WTC11 (cell line): ENCODE results near the gene RSU1. TPM values are rescaled to one million over a fixed set of nuclear protein-coding genes. Genes with fewer than 3 reads are reported as not detected.

Source experiments
- ATAC-seq: fragments of 200-7000 bp; cut with Tn5 transposase; 2 replicates; pipeline ENCODE4 v1.10.0; 2021; ENCODE audit warnings: mild to moderate bottlenecking, moderate library complexity
- CTCF ChIA-PET: fragments of 300-600 bp; sonication (Branson Sonifier 250); formaldehyde crosslinking; loops from one replicate; lab custom pipeline; 2021; ENCODE audit warnings: antibody characterized with exemption; lab: Charles Lee
- POLR2A ChIA-PET: fragments of 350-600 bp; sonication (Branson Sonifier 250); formaldehyde crosslinking; loops from one replicate; lab custom pipeline; 2021; ENCODE audit warnings: antibody characterized with exemption; lab: Charles Lee
- DNase-seq: peaks from one replicate; pipeline ENCODE4 v3.0.0; 2021; ENCODE audit warnings: low spot score
- H3K27ac Mint-ChIP-seq: 2 replicates; pipeline ENCODE4 v1.8.0; 2021; ENCODE audit warnings: mixed read lengths
- H3K27me3 Mint-ChIP-seq: 2 replicates; pipeline ENCODE4 v1.8.0; 2021; ENCODE audit warnings: low read depth, mild to moderate bottlenecking, moderate library complexity, mixed read lengths
- H3K36me3 Mint-ChIP-seq: 2 replicates; pipeline ENCODE4 v1.8.0; 2021; ENCODE audit warnings: mixed read lengths
- H3K4me1 Mint-ChIP-seq: 2 replicates; pipeline ENCODE4 v1.8.0; 2022; ENCODE audit warnings: mixed read lengths
- H3K4me3 Mint-ChIP-seq: 2 replicates; pipeline ENCODE4 v1.8.0; 2021; ENCODE audit warnings: mild to moderate bottlenecking, moderate library complexity, mixed read lengths
- H3K9me3 Mint-ChIP-seq: 2 replicates; pipeline ENCODE4 v1.8.0; 2021; ENCODE audit warnings: mixed read lengths
- ATF6 ChIP-seq: sonication (generic); formaldehyde crosslinking; IDR thresholded peaks from 2 replicates; pipeline ENCODE4 v1.8.1; 2023; ENCODE audit warnings: mild to moderate bottlenecking, missing genetic modification reagents
- CDX4 ChIP-seq: fragments of 250-450 bp; sonication (Bioruptor Pico); IDR thresholded peaks from 2 replicates; pipeline ENCODE4 v1.9.0; 2021; ENCODE audit warnings: moderate library complexity, mild to moderate bottlenecking, inconsistent platforms, borderline replicate concordance
- E2F4 ChIP-seq: sonication (generic); formaldehyde crosslinking; IDR thresholded peaks from 2 replicates; pipeline ENCODE4 v1.8.1; 2022; ENCODE audit warnings: low read depth, mild to moderate bottlenecking, moderate library complexity, missing genetic modification reagents, borderline replicate concordance
- ETV6 ChIP-seq: sonication (generic); formaldehyde crosslinking; IDR thresholded peaks from 2 replicates; pipeline ENCODE4 v1.8.1; 2022; ENCODE audit warnings: mild to moderate bottlenecking, missing genetic modification reagents
- GRHL2 ChIP-seq: fragments of 250-450 bp; sonication (Bioruptor Pico); IDR thresholded peaks from 2 replicates; pipeline ENCODE4 v1.8.0; 2022; ENCODE audit warnings: mild to moderate bottlenecking, moderate library complexity; ENCODE audit not compliant: insufficient replicate concordance, severe bottlenecking
- HMGA2 ChIP-seq: fragments of 250-450 bp; sonication (Bioruptor Pico); IDR thresholded peaks from 2 replicates; pipeline ENCODE4 v1.4.0; 2021; ENCODE audit warnings: mild to moderate bottlenecking, moderate library complexity
- IRF2 ChIP-seq: sonication (generic); formaldehyde crosslinking; IDR thresholded peaks from 2 replicates; pipeline ENCODE4 v1.8.0; 2022; ENCODE audit warnings: low read depth, missing genetic modification reagents, borderline replicate concordance
- NFE2L1 ChIP-seq: sonication (generic); formaldehyde crosslinking; IDR thresholded peaks from 2 replicates; pipeline ENCODE4 v1.8.1; 2023; ENCODE audit warnings: missing genetic modification reagents
- PREB ChIP-seq: sonication (generic); formaldehyde crosslinking; IDR thresholded peaks from 2 replicates; pipeline ENCODE4 v1.8.1; 2022; ENCODE audit warnings: mild to moderate bottlenecking, missing genetic modification reagents, moderate library complexity, borderline replicate concordance
- SMAD4 ChIP-seq: sonication (generic); formaldehyde crosslinking; IDR thresholded peaks from 2 replicates; pipeline ENCODE4 v1.8.0; 2022; ENCODE audit warnings: mild to moderate bottlenecking, missing genetic modification reagents
- ZBTB21 ChIP-seq: sonication (generic); formaldehyde crosslinking; IDR thresholded peaks from 2 replicates; pipeline ENCODE4 v1.8.1; 2023; ENCODE audit warnings: mild to moderate bottlenecking, missing genetic modification reagents, borderline replicate concordance
- ZNF416 ChIP-seq: fragments of 250-450 bp; sonication (Bioruptor Pico); IDR thresholded peaks from 2 replicates; pipeline ENCODE4 v1.9.0; 2021; ENCODE audit warnings: mild to moderate bottlenecking, inconsistent platforms
- ZNF425 ChIP-seq: fragments of 250-450 bp; sonication (Bioruptor Pico); conservative IDR thresholded peaks from 2 replicates; pipeline ENCODE4 v1.9.0; 2021; ENCODE audit warnings: mild to moderate bottlenecking
- total RNA-seq: library from RNA; stranded (reverse); gene quantifications from 3 replicates; pipeline ENCODE4 v1.2.3, GENCODE V29; 2021
- TF ChIP-seq, protein P1 (sequence below): sonication (generic); formaldehyde crosslinking; IDR thresholded peaks from 2 replicates; pipeline ENCODE4 v1.8.1; 2023; ENCODE audit warnings: mild to moderate bottlenecking, missing genetic modification reagents, moderate library complexity
- TF ChIP-seq, protein P2 (sequence below): sonication (generic); formaldehyde crosslinking; IDR thresholded peaks from 2 replicates; pipeline ENCODE4 v1.8.1; 2023; ENCODE audit warnings: mild to moderate bottlenecking, moderate library complexity, missing genetic modification reagents
- TF ChIP-seq, protein P3 (sequence below): sonication (generic); formaldehyde crosslinking; IDR thresholded peaks from 2 replicates; pipeline ENCODE4 v1.8.0; 2022; ENCODE audit warnings: missing genetic modification reagents

Gene RSU1
- total RNA-seq, 1 experiment from 2014 or later, result 46.4 TPM

DNA sequence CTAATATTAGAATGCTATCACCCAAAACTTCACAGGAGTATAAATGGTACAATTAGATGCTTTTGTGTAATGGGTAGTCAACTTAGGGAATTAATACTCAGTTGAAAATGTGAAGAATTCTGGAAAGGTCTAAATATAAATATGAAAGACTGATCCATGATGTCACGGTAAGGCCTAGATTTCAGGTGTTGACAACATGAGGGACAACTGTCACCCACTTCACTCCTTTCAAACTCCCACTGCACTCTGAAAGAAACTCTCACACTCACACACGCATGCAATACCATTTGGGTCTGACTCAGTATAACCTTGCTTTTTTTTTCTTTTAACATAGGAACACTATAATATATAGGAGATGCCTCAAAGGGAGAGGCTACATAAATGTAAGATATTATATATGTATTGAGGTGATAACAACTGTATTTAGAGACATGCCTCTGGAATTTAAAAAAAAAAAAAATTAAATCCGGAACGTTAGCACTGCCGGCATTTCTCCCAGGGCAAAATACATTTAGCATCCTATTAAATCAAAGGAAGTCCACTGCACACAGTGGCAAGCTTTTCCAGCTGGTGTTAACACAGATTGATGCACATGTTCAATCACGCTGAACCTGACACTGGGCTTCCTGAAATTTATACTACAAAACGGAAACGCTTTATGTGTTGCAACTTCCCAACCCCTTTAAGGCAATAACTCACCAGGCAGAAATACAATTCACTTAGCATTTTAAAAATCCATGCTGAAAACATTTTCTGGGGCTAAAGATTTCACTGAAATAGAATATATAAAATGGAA is 74.9 kb downstream of the RSU1 start:
- peaks cover 15% of the 10 kb centered on the region for H3K9me3 Mint-ChIP-seq
- TF ChIP-seq ATF6 (CRISPR knock-in tag), result no peak
- TF ChIP-seq ETV6 (CRISPR knock-in tag), result no peak
- no peak for TF ChIP-seq ZBTB21
- TF ChIP-seq PREB (CRISPR knock-in tag), result no peak
- no peak for TF ChIP-seq ZNF425 (CRISPR knock-in tag)
- no peak for TF ChIP-seq HMGA2 (CRISPR knock-in tag)
- TF ChIP-seq, protein P1, sequence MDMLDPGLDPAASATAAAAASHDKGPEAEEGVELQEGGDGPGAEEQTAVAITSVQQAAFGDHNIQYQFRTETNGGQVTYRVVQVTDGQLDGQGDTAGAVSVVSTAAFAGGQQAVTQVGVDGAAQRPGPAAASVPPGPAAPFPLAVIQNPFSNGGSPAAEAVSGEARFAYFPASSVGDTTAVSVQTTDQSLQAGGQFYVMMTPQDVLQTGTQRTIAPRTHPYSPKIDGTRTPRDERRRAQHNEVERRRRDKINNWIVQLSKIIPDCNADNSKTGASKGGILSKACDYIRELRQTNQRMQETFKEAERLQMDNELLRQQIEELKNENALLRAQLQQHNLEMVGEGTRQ, result no peak
- no peak for TF ChIP-seq ZNF416 (CRISPR knock-in tag)
- TF ChIP-seq SMAD4 (CRISPR knock-in tag), result no peak
- TF ChIP-seq, protein P2, sequence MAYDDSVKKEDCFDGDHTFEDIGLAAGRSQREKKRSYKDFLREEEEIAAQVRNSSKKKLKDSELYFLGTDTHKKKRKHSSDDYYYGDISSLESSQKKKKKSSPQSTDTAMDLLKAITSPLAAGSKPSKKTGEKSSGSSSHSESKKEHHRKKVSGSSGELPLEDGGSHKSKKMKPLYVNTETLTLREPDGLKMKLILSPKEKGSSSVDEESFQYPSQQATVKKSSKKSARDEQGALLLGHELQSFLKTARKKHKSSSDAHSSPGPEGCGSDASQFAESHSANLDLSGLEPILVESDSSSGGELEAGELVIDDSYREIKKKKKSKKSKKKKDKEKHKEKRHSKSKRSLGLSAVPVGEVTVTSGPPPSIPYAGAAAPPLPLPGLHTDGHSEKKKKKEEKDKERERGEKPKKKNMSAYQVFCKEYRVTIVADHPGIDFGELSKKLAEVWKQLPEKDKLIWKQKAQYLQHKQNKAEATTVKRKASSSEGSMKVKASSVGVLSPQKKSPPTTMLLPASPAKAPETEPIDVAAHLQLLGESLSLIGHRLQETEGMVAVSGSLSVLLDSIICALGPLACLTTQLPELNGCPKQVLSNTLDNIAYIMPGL (CRISPR knock-in tag), result no peak
- TF ChIP-seq CDX4, result no peak
- TF ChIP-seq, all 79 proteins: peak for 0
- no peak for DNase-seq
- no peak for ATAC-seq
- POLR2A ChIA-PET, result no interaction called here
- H3K4me1 Mint-ChIP-seq, result no peaks in the 10 kb centered on the region
- peaks cover 25% of the 10 kb centered on the region for H3K36me3 Mint-ChIP-seq
- H3K27me3 Mint-ChIP-seq, result no peaks in the 10 kb centered on the region
- CTCF ChIA-PET, result interaction anchor here (1.4 kb wide), 1 partner anchor 10 kb away, joined by 3 read pairs; no protein-coding TSS in a partner anchor
- H3K27ac Mint-ChIP-seq, result no peak overlapping the region
- H3K4me3 Mint-ChIP-seq, result no peak overlapping the region

GRCh38 chr10:16741540-16741939 is 75.7 kb downstream of the RSU1 start:
- CTCF ChIA-PET, result interaction anchor here (1.4 kb wide), 1 partner anchor 9 kb away, joined by 3 read pairs; no protein-coding TSS in a partner anchor
- Mint-ChIP-seq H3K4me1 (no peaks in the 10 kb centered on the region), H3K4me3 (no peak overlapping the region), H3K9me3 (peaks cover 24% of the 10 kb centered on the region), H3K36me3 (peaks cover 33% of the 10 kb centered on the region), H3K27me3 (no peaks in the 10 kb centered on the region), H3K27ac (no peak overlapping the region)
- POLR2A ChIA-PET, result no interaction called here
- ATAC-seq, result no peak
- DNase-seq, result no peak
- no peak for TF ChIP-seq NFE2L1 (CRISPR knock-in tag)
- TF ChIP-seq GRHL2, result no peak
- no peak for TF ChIP-seq IRF2 (CRISPR knock-in tag)
- TF ChIP-seq, protein P2 (CRISPR knock-in tag), result no peak
- TF ChIP-seq, protein P3, sequence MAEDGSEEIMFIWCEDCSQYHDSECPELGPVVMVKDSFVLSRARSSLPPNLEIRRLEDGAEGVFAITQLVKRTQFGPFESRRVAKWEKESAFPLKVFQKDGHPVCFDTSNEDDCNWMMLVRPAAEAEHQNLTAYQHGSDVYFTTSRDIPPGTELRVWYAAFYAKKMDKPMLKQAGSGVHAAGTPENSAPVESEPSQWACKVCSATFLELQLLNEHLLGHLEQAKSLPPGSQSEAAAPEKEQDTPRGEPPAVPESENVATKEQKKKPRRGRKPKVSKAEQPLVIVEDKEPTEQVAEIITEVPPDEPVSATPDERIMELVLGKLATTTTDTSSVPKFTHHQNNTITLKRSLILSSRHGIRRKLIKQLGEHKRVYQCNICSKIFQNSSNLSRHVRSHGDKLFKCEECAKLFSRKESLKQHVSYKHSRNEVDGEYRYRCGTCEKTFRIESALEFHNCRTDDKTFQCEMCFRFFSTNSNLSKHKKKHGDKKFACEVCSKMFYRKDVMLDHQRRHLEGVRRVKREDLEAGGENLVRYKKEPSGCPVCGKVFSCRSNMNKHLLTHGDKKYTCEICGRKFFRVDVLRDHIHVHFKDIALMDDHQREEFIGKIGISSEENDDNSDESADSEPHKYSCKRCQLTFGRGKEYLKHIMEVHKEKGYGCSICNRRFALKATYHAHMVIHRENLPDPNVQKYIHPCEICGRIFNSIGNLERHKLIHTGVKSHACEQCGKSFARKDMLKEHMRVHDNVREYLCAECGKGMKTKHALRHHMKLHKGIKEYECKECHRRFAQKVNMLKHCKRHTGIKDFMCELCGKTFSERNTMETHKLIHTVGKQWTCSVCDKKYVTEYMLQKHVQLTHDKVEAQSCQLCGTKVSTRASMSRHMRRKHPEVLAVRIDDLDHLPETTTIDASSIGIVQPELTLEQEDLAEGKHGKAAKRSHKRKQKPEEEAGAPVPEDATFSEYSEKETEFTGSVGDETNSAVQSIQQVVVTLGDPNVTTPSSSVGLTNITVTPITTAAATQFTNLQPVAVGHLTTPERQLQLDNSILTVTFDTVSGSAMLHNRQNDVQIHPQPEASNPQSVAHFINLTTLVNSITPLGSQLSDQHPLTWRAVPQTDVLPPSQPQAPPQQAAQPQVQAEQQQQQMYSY, result no peak
- no peak for TF ChIP-seq E2F4 (CRISPR knock-in tag)
